ENCODE data around the gene KRTAP5-2. TPM values are rescaled to one million over a fixed set of nuclear protein-coding genes. Genes with fewer than 3 reads are reported as not detected.

Gene KRTAP5-2
- total RNA-seq, 1 experiment from 2014 or later = not detected

DNA sequence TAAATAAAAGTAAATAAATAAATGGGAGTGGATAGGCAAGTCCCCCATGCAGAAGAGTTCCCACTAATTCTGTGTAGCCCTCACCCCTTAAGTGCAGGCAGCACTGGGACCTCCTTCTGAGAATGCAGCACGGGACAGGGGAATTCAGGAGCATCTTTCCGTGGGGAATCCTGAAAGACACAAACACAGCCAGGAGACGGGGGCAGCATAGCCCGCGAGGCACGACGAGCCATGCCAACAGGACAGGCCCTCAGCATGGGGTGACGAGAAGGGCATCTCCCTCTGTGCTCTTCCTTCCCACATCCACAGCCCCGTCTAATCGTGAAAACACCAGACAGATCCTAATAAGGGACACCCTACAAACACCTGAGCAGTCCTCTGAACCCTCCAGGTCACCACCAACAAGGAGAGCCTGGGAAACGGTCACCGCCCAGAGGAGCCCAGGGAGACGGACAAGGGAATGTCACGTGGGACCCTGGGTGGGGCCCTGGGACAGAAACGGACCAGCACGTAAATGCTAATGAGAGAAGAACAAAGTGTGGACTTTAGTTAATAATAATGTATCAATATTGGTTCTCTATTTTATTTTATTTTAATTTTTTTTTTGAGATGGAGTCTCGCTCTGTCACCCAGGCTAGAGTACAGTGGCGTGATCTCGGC is 38.3 kb upstream of the KRTAP5-2 start:
- H3K36me3 ChIP-seq (ENCODE audit: low read depth, low read length) = no peaks in the 10 kb centered on the region
- no peak overlapping the region for H3K4me3 ChIP-seq (ENCODE audit: low read length)
- POLR2A ChIA-PET (ENCODE audit: unreplicated experiment) = no interaction called here
- TF ChIP-seq EZH2phosphoT487 (IDR thresholded peaks at IDR 0.05; ENCODE audit: borderline replicate concordance, low read length) = no peak
- CTCF ChIA-PET = no interaction called here
- no peak overlapping the region for H3K9ac ChIP-seq (ENCODE audit: low read length)
- no peaks in the 10 kb centered on the region for H3K79me2 ChIP-seq (ENCODE audit: low read length)
- no peak overlapping the region for H3K27ac ChIP-seq (ENCODE audit: low read length)
- no peak for DNase-seq
- no peak overlapping the region for H2AFZ ChIP-seq (ENCODE audit: low read length)
- no peak overlapping the region for H3K4me2 ChIP-seq (ENCODE audit: low read length)
- no peak for ATAC-seq
- no peaks in the 10 kb centered on the region for H3K9me2 ChIP-seq (replicated peaks; ENCODE audit: low read length)
- H3K9me3 ChIP-seq (ENCODE audit: low read length) = no peaks in the 10 kb centered on the region
- H3F3A ChIP-seq (ENCODE audit: low read length, unreplicated experiment) = no peaks in the 10 kb centered on the region
- intact Hi-C loops (cut with micrococcal nuclease) = no loop called here
- H3K4me1 ChIP-seq (ENCODE audit: insufficient read depth, low read length) = no peaks in the 10 kb centered on the region
- H3K27me3 ChIP-seq (ENCODE audit: low read length) = peaks cover 43% of the 10 kb centered on the region
- no peaks in the 10 kb centered on the region for H4K20me1 ChIP-seq (ENCODE audit: low read length)
- BruUV-seq (replicated peaks) = no TSS peak

DNA sequence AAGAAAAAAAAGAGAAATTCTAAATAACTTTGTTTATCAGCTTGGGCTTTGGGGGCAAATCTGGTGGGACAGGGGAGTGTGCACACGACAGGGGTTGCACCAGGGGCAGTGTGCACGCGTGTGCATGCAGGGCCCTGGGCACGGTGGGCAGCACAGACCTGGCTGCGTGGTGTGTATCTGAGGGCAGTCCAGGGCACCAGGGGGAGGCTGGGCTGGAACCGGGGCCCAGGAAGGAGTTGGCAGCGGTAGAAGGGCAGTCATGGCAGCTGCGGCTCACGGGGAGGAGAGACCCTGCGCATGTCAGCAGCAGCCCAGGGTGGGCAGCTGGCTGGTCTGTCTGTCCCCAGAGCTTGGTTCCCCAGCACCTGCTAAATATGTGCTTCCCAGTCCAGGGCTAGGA is 35.8 kb upstream of the KRTAP5-2 start:
- no peaks in the 10 kb centered on the region for H3K36me3 ChIP-seq (ENCODE audit: low read depth, low read length)
- no peak overlapping the region for H3K4me3 ChIP-seq (ENCODE audit: low read length)
- H3F3A ChIP-seq (ENCODE audit: low read length, unreplicated experiment) = no peaks in the 10 kb centered on the region
- no peak overlapping the region for H3K27ac ChIP-seq (ENCODE audit: low read length)
- no peak overlapping the region for H3K9ac ChIP-seq (ENCODE audit: low read length)
- H3K79me2 ChIP-seq (ENCODE audit: low read length) = no peaks in the 10 kb centered on the region
- no peaks in the 10 kb centered on the region for H3K4me1 ChIP-seq (ENCODE audit: insufficient read depth, low read length)
- no peak overlapping the region for H3K4me2 ChIP-seq (ENCODE audit: low read length)
- no peaks in the 10 kb centered on the region for H4K20me1 ChIP-seq (ENCODE audit: low read length)
- no peaks in the 10 kb centered on the region for H3K9me2 ChIP-seq (replicated peaks; ENCODE audit: low read length)
- no peak for DNase-seq
- ChIA-PET POLR2A (ENCODE audit: unreplicated experiment) (no interaction called here), CTCF (no interaction called here)
- BruUV-seq (replicated peaks) = no TSS peak
- H2AFZ ChIP-seq (ENCODE audit: low read length) = no peak overlapping the region
- H3K9me3 ChIP-seq (ENCODE audit: low read length) = no peaks in the 10 kb centered on the region
- H3K27me3 ChIP-seq (ENCODE audit: low read length) = peaks cover 49% of the 10 kb centered on the region
- no peak for ATAC-seq
- intact Hi-C loops (cut with micrococcal nuclease) = no loop called here
- TF ChIP-seq, protein P1, sequence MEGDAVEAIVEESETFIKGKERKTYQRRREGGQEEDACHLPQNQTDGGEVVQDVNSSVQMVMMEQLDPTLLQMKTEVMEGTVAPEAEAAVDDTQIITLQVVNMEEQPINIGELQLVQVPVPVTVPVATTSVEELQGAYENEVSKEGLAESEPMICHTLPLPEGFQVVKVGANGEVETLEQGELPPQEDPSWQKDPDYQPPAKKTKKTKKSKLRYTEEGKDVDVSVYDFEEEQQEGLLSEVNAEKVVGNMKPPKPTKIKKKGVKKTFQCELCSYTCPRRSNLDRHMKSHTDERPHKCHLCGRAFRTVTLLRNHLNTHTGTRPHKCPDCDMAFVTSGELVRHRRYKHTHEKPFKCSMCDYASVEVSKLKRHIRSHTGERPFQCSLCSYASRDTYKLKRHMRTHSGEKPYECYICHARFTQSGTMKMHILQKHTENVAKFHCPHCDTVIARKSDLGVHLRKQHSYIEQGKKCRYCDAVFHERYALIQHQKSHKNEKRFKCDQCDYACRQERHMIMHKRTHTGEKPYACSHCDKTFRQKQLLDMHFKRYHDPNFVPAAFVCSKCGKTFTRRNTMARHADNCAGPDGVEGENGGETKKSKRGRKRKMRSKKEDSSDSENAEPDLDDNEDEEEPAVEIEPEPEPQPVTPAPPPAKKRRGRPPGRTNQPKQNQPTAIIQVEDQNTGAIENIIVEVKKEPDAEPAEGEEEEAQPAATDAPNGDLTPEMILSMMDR (conservative IDR thresholded peaks at IDR 0.05; ENCODE audit: low read depth, low read length) = no peak
- TF ChIP-seq EZH2phosphoT487 (IDR thresholded peaks at IDR 0.05; ENCODE audit: borderline replicate concordance, low read length) (no peak), EZH2 (IDR thresholded peaks at IDR 0.05; ENCODE audit: low read length, unreplicated experiment) (no peak)

DNA sequence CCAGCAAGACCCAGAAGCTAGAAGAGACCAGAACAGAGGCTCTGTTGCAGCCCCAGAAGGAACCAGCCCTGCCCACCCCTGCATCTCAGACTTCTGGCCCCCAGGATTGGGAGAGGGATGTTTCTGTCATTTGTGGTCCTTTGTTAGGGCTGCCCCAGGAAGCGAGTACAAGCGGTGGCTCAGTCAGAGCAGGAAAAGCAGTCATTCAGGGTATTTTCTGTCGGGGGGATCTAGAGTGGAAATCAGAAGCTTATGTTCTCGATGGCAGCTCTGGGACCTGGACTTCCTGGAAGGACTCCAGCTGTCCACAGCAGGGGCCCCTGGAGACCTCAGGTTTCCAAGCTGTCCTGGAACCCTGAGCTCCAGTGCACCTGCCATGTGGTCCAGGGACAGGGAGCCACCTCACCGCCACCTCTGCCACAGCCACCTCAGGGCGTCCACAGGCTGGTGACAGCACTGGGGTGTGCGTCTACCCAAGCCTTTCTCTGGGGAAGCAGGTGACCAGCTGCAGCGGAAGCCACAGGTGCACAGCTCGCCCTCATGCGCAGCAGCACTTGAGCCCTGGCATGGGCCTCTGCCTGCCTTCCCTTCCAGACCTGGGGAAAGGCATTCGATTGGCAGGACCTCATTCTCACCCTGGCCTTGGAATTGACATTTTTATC is 34.1 kb upstream of the KRTAP5-2 start:
- Histone ChIP-seq H3K36me3 (ENCODE audit: low read depth, low read length) (no peaks in the 10 kb centered on the region), H3K9me2 (replicated peaks; ENCODE audit: low read length) (no peaks in the 10 kb centered on the region), H3K4me1 (ENCODE audit: insufficient read depth, low read length) (no peaks in the 10 kb centered on the region), H3K4me3 (ENCODE audit: low read length) (no peak overlapping the region), H3K27me3 (ENCODE audit: low read length) (peaks cover 49% of the 10 kb centered on the region), H3K27ac (ENCODE audit: low read length) (no peak overlapping the region), H3K9me3 (ENCODE audit: low read length) (no peaks in the 10 kb centered on the region), H3F3A (ENCODE audit: low read length, unreplicated experiment) (no peaks in the 10 kb centered on the region), H2AFZ (ENCODE audit: low read length) (no peak overlapping the region), H4K20me1 (ENCODE audit: low read length) (no peaks in the 10 kb centered on the region), H3K4me2 (ENCODE audit: low read length) (no peak overlapping the region), H3K79me2 (ENCODE audit: low read length) (no peaks in the 10 kb centered on the region), H3K9ac (ENCODE audit: low read length) (no peak overlapping the region)
- ChIA-PET CTCF (no interaction called here), POLR2A (ENCODE audit: unreplicated experiment) (interaction anchor here (0.6 kb wide), 1 partner anchor 24 kb away, joined by 26 read pairs; the partner anchor contains the start of gene KRTAP5-3)
- BruUV-seq (replicated peaks) = no TSS peak
- TF ChIP-seq, protein P1 (conservative IDR thresholded peaks at IDR 0.05; ENCODE audit: low read depth, low read length) = no peak
- TF ChIP-seq EZH2phosphoT487 (IDR thresholded peaks at IDR 0.05; ENCODE audit: borderline replicate concordance, low read length) (no peak), EZH2 (IDR thresholded peaks at IDR 0.05; ENCODE audit: low read length, unreplicated experiment) (no peak)
- intact Hi-C loops (cut with micrococcal nuclease) = no loop called here
- DNase-seq = no peak
- no peak for ATAC-seq

Data from PC-3 (cell line).